ENCODE results near the gene PTCHD1.

PTCHD1 gene

DNA sequence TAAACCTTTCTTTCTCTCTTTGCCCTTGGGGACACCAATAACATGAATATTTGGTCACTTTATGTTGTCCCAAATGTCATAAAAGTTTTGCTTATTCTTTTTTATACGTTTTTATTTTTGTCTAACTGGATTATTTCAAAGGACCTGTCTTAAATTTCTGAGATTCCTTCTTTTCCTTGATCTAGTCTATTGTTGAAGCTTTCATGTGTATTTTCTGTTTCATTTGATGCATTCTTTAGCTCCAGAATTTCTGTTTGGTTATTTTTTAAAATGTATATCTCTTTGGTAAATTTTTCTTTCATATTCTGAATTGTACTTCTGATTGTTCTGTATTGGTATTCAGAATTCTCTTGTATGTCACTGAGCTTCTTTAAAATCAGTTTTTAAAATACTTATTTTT is 88.3 kb downstream of the PTCHD1 start:
- no peak for DNase-seq

DNA sequence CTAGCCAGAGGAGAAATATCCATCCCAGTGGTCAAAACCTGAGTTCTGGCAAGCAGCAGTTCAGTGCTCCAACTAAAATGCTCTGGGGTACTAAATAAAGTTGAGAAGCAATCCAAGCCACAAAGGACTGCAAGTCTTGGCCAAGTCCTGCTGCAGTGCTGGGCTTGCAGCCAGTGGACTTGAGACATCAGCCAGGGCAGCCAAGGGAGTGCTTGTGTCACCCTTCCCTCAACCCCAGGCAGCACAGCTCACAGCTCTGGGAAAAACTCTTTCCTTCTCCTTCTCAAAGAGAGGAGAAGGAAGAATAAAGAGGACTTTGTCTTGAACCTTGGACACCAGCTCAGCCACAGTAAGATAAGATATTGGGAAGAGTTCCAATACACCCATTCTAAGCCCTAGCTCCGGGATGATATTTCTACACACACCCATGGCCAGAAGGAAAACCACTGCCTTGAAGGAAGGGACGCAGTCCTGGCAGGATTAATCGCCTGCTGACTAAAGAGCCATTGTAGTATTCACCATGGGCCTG is 99.8 kb downstream of the PTCHD1 start:
- no peak for DNase-seq

DNA sequence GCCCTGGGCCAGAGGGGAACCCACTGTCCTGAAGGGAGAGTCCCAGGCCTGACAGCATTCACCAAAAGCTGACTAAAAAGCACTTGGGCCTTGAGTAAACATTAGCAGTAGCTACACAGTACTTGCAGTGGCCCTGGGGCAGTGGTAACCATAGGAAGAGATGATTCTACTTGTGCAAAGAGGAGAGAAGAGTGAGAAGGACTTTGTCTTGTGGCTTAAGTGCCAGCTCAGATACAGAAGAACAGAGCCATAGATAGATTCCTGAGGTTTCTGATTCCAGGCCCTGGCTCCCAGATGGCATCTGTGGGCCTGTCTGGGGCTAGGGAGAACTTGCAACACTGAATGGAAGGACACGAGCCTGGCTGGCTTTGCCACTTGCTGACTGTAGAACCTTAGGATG is 100.5 kb downstream of the PTCHD1 start:
- DNase-seq: no peak

DNA sequence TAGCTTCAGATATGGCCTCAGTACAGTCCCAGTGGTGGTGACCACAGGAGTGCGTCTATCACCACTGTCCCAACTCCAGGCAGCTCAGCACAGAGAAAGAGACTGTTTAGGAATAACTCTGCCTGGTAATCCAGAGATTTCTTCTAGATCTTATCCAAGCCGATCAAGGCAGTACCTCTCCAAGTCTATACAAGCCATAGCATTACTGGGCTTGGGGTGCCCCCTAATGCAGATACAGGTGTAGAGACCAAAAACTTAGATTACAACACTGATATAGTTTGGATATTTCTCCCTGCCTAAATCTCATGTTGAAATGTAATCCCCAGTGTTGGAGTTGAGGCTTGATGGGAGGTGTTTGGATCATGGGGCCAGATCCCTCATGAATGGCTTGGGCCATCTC is 100.9 kb downstream of the PTCHD1 start:
- DNase-seq: no peak

- DNase-seq: no peak
These were observed 102.2 kb downstream of the PTCHD1 start for GRCh38 chrX:23436875-23437274.

DNA sequence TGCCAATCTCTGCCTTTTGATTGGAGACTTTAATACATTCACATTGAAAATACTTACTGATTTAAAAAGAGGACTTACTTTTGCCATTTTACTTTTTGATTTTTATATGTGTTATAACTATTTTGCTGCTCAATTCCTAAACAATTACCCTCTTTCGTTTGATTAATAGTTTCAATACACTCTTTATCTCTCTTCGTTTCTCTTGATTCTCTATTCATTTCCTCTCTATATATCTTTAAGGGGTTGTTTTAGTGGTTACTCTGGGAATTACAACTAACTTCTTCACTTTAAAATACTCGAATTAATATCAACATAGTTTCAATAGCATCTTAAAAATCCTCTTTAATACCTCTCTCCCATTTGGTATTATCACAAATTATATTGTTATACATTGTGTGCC is 116.6 kb downstream of the PTCHD1 start:
- no peak for DNase-seq

Measured in activated naive CD4-positive, alpha-beta T cell (primary cell).